Measurements from ENCODE around the gene IGSF9B. TPM values are rescaled to one million over a fixed set of nuclear protein-coding genes. Genes with fewer than 3 reads are reported as not detected.

Gene IGSF9B
- total and polyA plus RNA-seq, 10 of the 15 experiments (the other 5 are each of a cell fraction or from before 2014, with no cell fraction given): 0.03 to 3.7 (median 0.20) TPM; not detected in 2

GRCh38 chr11:133955081-133955891 is 1.5 kb downstream of the IGSF9B start:
- POLR2A ChIA-PET: interaction anchor here (0.6 kb wide), 1 partner anchor 9 kb away, joined by 4 read pairs; no protein-coding TSS in a partner anchor

More at GRCh38 chr11:133955081-133955891, 1.5 kb downstream of the IGSF9B start:
- Histone ChIP-seq H3K4me2 (ENCODE audit: control insufficient read depth, insufficient read depth) (peak overlapping the region; percentile 13; the same call in 1 of the 2 replicates), H3K79me2 (ENCODE audit: control insufficient read depth, insufficient read depth, low read length) (no peaks in the 10 kb centered on the region), H3K9ac (ENCODE audit: control insufficient read depth, insufficient read depth, low read length) (no peak overlapping the region), H3K9me3 (replicated peaks; ENCODE audit: control insufficient read depth, insufficient read depth, low read length) (no peaks in the 10 kb centered on the region), H3K4me3 (no peak overlapping the region), H3K4me1 (ENCODE audit: control insufficient read depth, insufficient read depth, low read length) (no peaks in the 10 kb centered on the region; the same call in 1 of the 2 replicates), H4K20me1 (ENCODE audit: control insufficient read depth, insufficient read depth) (no peaks in the 10 kb centered on the region; the same call in 1 of the 2 replicates), H2AFZ (ENCODE audit: control insufficient read depth, low read depth, low read length) (no peak overlapping the region), H3K36me3 (ENCODE audit: control insufficient read depth in 2 of 2, insufficient read depth in 2 of 2, low read length in 1 of 2) (no peaks in the 10 kb centered on the region), H3K27me3 (replicated peaks in 1 of 2; ENCODE audit: control insufficient read depth in 2 of 2, insufficient read depth in 2 of 2, low read length in 1 of 2) (peaks cover 0 to 14% of the 10 kb centered on the region in 2 experiments), H3K27ac (ENCODE audit: control insufficient read depth, insufficient read depth) (no peak overlapping the region)
- BruUV-seq (replicated peaks): no TSS peak
- WGBS (ENCODE audit: insufficient coverage, insufficient replicate concordance, low lambda C conversion rate, missing lambda C conversion rate): 17% methylated on average over 45 of the region's 49 CpGs
- ChIA-PET CTCF (no interaction called here), RAD21 (ENCODE audit: unreplicated experiment) (no interaction called here), SMC1A (ENCODE audit: uncharacterized antibody, unreplicated experiment) (no interaction called here)
- DNase-seq (ENCODE audit: low read depth, low spot score): no peak
- no peak for FAIRE-seq
- intact Hi-C loops (cut with micrococcal nuclease; ENCODE audit: unreplicated experiment) (no loop called here), in situ Hi-C loops (cut with MboI) (no loop called here)
- no peak for ATAC-seq
- TF ChIP-seq HDAC2 (IDR thresholded peaks at IDR 0.05) (no peak), E2F4 (IDR thresholded peaks at IDR 0.05; ENCODE audit: low read depth, low read length) (no peak), ZBTB33 (IDR thresholded peaks at IDR 0.05) (no peak), GABPA (IDR thresholded peaks at IDR 0.05; ENCODE audit: low read depth) (no peak), ZBTB40 (IDR thresholded peaks at IDR 0.05; ENCODE audit: borderline replicate concordance) (no peak), HDGF (IDR thresholded peaks at IDR 0.05) (no peak), PKNOX1 (IDR thresholded peaks at IDR 0.05) (no peak), MYB (IDR thresholded peaks at IDR 0.05; ENCODE audit: borderline replicate concordance, low read depth, low read length) (no peak), CEBPZ (IDR thresholded peaks at IDR 0.05; ENCODE audit: low read depth, low read length) (no peak)
